IPS-18a (cell line): ENCODE measurements around the gene SIRT7.

ENCODE experiments used
- H3K27ac ChIP-seq: one replicate; pipeline ENCODE4 v1.5.1; 2013; ENCODE audit warnings: low read length
- H3K27me3 ChIP-seq: one replicate; pipeline ENCODE4 v1.6.1; 2013; ENCODE audit warnings: mild to moderate bottlenecking, low read length; ENCODE audit not compliant: control insufficient read depth, insufficient read depth
- H3K36me3 ChIP-seq: one replicate; pipeline ENCODE4 v1.6.1; 2013; ENCODE audit warnings: low read depth, low read length; ENCODE audit not compliant: control insufficient read depth
- H3K4me1 ChIP-seq: one replicate; pipeline ENCODE4 v1.6.1; 2013; ENCODE audit warnings: low read depth, low read length; ENCODE audit not compliant: control insufficient read depth
- H3K4me3 ChIP-seq: one replicate; pipeline ENCODE4 v1.5.1; 2013; ENCODE audit warnings: low read length
- H3K9ac ChIP-seq: one replicate; pipeline ENCODE4 v1.6.1; 2013; ENCODE audit warnings: mild to moderate bottlenecking, low read length, moderate library complexity
- H3K9me3 ChIP-seq: one replicate; pipeline ENCODE4 v1.6.1; 2013; ENCODE audit warnings: low read depth, low read length; ENCODE audit not compliant: control insufficient read depth

The SIRT7 gene

DNA sequence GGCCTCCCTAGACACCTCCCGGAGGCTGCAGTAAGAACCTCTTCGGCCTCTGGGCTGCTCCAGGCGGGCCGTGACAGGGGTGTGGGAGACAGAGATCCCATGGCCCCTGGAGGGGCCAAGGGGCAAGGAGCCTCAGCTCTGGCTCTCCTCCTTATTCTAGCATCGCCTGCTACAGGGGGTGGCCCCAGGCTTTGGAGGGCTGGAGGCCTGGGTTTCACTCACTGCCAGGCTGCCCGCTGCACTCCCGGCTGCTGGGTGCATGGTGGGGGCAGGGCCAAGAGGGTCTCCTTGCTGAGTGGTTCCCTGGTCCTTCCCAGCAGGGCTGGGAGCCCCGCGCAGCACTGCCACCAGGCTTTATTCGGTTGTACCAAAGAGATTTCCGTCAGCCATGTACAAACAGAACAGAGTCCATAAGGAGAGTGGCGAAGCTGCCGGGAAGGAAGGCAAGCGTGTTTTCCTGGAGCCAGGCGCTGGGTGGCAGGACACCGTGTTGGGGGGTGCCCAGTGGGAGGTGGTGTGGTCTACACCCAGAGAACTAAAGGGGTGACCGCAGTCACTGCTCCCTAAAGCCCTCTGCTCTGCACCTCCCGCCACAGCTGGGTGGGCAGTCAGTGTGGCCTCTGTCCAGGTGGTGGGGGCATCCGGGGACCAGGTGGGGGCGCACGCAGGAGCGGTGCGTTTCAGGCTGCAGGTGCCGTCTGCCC, 13.9 kb downstream of the SIRT7 start:
- H3K36me3 ChIP-seq = peaks cover 3% of the 10 kb centered on the region
- no peak overlapping the region for H3K27ac ChIP-seq
- no peaks in the 10 kb centered on the region for H3K9me3 ChIP-seq

DNA sequence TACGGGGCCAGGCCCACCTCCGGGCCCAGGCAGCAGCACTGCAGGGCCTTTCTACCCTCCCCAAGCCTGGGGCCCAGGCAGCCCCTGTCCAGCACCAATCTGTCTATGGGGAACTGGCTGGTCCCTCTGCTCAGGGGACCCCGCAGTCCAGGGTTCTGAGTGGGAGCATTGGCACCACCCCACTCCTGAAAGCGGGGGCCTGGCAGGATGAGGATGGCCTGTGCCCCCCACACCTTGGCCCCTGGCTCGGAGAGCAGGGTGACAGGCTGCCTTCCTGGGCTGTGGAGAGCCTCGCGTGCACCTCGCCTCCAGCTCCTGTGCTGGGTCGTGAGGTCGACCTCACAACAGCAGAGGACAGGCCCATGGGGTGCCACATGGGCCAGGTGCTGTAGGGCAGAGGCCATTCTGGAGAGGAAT, 14.6 kb downstream of the SIRT7 start:
- Histone ChIP-seq H3K9ac (no peak overlapping the region), H3K4me3 (no peak overlapping the region), H3K36me3 (peaks cover 9% of the 10 kb centered on the region), H3K4me1 (no peaks in the 10 kb centered on the region), H3K27me3 (peaks cover 25% of the 10 kb centered on the region), H3K9me3 (no peaks in the 10 kb centered on the region), H3K27ac (no peak overlapping the region)

More for the DNA sequence above, 13.9 kb downstream of the SIRT7 start:
- peaks cover 25% of the 10 kb centered on the region for H3K27me3 ChIP-seq
- no peak overlapping the region for H3K4me3 ChIP-seq
- H3K4me1 ChIP-seq = no peaks in the 10 kb centered on the region
- no peak overlapping the region for H3K9ac ChIP-seq

DNA sequence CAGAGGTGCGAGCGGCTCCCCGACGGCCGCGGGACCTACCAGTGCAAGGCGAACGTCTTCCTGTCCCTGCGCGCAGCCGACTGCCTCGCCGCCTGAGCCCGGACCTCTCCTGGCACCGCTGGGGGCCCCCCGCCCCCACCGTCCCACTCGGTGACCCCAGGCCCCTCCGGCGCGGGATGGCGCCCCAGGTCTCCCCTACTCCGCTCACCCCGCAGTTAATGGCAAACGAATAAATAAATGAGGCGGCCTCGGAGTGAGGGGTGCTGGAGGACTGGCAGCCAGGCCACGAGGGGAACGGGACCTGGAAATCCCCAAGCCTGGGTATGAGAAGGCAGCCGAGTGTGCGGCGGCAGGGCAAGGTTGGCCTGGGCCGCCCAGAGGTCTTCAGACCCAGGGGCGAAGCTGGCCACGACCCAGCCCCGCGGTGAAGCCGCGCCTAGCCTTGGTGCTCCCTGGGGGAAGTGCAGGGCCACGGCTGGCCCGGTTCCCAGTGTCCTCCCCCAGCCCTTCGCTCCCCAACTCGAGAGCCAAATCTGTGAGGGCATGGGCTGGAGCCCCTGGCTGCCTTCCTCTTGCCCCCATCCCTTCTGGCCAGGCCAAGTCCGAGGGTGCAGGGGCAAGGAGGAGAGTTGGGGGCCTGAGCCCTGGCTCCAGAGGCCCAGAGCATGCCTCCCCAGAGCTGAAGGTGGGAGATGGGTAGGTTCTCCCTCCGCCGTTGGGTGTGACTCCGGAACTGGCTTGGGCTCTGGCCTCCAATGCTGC, 15.1 kb downstream of the SIRT7 start:
- H3K4me1 ChIP-seq = no peaks in the 10 kb centered on the region
- peaks cover 25% of the 10 kb centered on the region for H3K27me3 ChIP-seq
- H3K27ac ChIP-seq = no peak overlapping the region
- peak overlapping the region; percentile 30 for H3K4me3 ChIP-seq
- no peaks in the 10 kb centered on the region for H3K9me3 ChIP-seq
- no peak overlapping the region for H3K9ac ChIP-seq
- peaks cover 15% of the 10 kb centered on the region for H3K36me3 ChIP-seq

DNA sequence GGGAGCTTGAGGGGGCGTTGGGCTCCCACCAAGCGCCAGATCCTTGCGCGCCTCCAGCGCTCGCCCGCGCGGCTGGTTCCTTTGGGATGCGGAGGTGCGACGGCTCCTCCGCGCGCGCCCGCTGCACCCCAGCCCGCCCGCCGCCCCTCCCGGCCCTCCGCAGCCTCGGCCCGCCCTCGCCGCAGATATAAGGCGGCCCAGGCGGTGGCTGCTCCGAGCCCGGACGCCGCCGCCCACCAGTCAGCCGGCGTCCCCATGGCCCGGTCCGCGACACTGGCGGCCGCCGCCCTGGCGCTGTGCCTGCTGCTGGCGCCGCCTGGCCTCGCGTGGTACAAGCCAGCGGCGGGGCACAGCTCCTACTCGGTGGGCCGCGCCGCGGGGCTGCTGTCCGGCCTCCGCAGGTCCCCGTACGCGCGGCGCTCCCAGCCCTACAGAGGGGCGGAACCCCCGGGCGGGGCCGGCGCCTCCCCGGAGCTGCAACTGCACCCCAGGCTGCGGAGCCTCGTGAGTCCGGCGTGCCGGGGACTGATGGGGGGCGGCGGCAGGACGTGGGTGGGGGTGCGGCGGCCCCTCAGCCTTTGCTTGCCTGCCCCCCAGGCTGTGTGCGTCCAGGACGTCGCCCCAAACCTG, 15.8 kb downstream of the SIRT7 start, which contains the start of gene NPB:
Gene NPB, plus strand, starts transcription at position 216 of the 630 bp plus-strand sequence. Its CDS starts 40 bp downstream, at position 256.
- H3K36me3 ChIP-seq = peaks cover 20% of the 10 kb centered on the region
- no peaks in the 10 kb centered on the region for H3K9me3 ChIP-seq
- H3K9ac ChIP-seq = no peak within 1 kb of the TSS
- no peak within 1 kb of the TSS for H3K27ac ChIP-seq
- H3K4me3 ChIP-seq = peak within 1 kb of the TSS; percentile 30
- H3K4me1 ChIP-seq = no peaks in the 10 kb centered on the region
- H3K27me3 ChIP-seq = peaks cover 25% of the 10 kb centered on the region

DNA sequence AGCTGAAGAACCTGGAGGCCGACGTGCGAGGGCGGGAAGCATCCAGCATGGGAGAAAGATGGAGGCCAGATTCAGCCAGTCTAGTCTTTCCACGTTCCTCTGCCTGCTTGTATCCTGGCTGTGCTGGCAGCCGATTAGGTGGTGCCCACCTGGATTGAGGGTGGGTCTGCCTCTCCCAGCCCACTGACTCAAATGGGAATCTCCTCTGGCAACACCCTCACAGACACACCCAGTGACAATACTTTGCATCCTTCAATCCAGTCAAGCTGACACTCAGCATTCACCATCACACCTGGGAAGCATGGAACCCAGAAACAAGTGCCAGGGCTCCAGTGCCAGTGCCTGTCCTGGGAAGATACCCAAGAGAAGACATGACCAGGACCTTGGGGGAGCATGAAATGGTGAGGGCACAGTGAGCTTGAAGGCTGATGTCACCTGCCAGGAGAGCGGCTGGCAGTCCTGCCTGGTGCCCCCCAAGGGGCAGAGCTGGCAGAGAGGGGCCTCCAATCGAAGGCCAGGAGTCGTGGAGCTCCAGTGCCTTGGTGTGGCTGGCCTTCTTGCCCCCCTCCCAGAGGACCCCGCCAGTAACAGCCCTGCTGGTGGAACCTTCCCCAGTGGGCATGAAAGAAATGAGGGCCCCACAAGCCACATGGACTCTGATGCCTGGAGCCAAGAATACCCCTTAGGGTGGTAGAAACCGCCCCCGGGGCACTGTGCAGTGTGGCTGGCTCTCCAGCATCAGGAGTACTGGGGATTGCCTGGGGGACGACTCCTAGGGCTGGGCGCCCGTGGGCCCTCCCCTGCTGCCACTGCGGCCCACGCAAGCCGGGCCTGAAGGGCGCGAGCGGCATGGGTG, 16.6 kb downstream of the SIRT7 start:
- Histone ChIP-seq H3K27ac (no peak overlapping the region), H3K4me1 (no peaks in the 10 kb centered on the region), H3K27me3 (peaks cover 25% of the 10 kb centered on the region), H3K9ac (no peak overlapping the region), H3K9me3 (no peaks in the 10 kb centered on the region), H3K36me3 (peaks cover 23% of the 10 kb centered on the region), H3K4me3 (peak overlapping the region; percentile 1)

DNA sequence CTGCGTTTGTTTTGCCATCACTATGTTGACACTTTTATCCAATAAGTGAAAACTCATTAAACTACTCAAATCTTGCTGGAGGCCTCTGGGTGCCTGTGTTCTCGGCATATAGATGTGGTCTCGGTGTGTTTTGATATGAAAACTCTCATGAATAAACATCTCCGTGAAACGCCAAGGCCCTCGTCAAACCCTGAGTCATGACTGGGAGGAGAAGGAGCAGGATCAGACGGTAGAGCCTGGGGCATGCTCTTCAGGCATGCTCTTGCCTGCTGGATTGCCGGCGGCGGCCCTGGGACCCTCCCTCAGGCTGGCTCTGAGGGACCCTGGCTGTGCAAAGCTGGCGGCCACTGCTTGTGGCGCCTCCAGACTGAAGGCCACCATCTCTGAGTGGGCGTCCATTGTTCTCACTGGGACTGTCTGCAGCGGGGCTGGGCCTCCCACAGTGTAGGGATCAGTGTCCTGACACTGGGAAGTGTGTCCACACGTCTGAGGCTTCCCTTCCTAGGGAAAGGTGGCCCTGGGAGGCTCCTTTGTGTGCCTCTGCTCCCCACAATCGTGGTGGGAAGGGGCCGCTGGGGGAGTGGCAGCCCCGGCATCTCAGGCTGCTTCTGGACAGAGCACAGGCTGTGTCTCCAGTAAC, 17.7 kb downstream of the SIRT7 start:
- peaks cover 24% of the 10 kb centered on the region for H3K36me3 ChIP-seq
- H3K9ac ChIP-seq = no peak overlapping the region
- no peaks in the 10 kb centered on the region for H3K9me3 ChIP-seq
- H3K4me1 ChIP-seq = no peaks in the 10 kb centered on the region
- H3K27me3 ChIP-seq = peaks cover 25% of the 10 kb centered on the region
- no peak overlapping the region for H3K4me3 ChIP-seq
- no peak overlapping the region for H3K27ac ChIP-seq

DNA sequence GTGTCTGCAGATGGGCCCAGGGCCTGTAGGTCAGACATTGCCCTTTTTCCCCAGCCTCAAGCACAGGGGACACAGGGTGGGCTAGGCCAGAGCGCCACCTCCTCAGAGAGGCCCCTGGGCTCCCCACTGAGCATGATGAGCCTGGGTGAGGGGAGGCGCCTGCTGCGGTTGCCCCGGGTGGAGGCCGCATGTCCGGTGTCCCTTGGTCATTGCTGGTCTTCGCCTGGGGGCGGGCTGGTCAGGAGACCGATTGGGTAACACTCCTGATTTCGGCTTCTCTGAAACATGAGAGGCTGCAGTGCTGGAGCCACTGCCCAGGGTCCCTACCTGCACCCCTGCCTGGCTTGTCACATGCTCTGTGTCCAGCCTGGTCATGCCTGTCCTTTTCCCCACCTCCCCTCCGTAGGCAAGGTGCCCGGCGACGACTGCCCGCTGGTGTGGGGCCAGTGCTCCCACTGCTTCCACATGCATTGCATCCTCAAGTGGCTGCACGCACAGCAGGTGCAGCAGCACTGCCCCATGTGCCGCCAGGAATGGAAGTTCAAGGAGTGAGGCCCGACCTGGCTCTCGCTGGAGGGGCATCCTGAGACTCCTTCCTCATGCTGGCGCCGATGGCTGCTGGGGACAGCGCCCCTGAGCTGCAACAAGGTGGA, 18.3 kb downstream of the SIRT7 start:
- Histone ChIP-seq H3K9ac (no peak overlapping the region), H3K27ac (no peak overlapping the region), H3K27me3 (peaks cover 25% of the 10 kb centered on the region), H3K4me3 (no peak overlapping the region), H3K4me1 (no peaks in the 10 kb centered on the region), H3K9me3 (no peaks in the 10 kb centered on the region), H3K36me3 (peaks cover 27% of the 10 kb centered on the region)

DNA sequence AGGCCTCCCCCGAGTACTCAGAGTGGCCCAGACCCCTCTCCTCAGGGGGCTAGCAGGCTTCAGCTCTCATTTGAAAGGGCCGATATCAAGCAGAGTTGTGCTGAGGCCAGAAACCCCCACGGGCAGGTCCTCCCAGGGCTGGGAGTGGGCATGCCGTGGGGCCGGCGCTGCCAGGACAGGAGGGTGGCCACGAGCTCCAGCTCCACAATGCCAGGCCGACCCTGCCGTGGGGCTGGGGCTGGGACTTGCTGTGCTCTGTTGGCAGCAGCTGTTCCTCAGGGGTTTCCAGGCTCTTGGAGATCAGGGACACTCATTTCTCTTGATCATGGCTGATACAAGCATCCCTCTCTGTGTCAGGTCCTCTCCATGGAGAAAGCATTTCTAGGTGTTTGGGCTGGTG, 19.1 kb downstream of the SIRT7 start:
- Histone ChIP-seq H3K9me3 (no peaks in the 10 kb centered on the region), H3K9ac (no peak overlapping the region), H3K27me3 (peaks cover 25% of the 10 kb centered on the region), H3K36me3 (peaks cover 27% of the 10 kb centered on the region), H3K27ac (no peak overlapping the region), H3K4me3 (no peak overlapping the region), H3K4me1 (no peaks in the 10 kb centered on the region)

DNA sequence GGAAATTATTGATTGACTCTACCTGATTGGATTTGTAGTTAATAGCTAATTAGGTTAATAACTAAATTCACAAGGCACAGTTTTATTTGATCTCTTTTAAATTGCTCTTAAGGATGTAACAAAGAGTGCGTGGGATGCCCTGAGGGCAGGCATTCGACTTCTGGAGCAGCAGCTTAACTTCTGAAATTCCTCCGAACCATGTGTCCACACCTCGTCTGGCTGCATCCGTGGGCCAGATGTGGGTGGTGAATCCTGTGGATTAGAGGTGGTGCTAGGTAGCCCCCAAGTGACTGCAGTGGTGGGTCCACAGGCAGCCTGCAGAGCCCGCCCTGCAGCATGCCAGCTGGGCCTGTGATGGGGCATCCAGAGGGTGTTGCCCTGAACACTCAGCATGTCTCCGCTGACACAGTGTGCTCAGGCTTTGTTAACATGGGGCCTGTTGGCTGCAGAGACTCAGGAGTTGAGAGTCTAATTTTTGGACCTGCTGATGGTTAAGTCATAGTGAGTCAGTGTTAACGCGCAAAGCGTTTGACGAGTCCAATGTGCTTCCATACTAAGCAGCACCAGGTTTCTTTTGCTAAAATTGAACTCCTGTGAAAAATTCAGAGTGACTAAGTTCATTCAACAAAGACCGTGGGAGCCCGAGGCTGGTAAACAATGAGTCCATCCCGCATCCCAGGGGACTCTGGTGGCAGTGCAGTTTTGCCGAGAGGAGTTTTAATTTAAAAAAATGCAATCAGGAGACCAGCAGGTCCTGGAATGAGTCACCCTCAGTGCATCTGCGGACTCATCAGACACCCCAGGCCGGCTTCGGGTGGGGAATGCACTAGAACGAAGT, 19.7 kb downstream of the SIRT7 start:
- peaks cover 27% of the 10 kb centered on the region for H3K36me3 ChIP-seq
- H3K27ac ChIP-seq = no peak overlapping the region

DNA sequence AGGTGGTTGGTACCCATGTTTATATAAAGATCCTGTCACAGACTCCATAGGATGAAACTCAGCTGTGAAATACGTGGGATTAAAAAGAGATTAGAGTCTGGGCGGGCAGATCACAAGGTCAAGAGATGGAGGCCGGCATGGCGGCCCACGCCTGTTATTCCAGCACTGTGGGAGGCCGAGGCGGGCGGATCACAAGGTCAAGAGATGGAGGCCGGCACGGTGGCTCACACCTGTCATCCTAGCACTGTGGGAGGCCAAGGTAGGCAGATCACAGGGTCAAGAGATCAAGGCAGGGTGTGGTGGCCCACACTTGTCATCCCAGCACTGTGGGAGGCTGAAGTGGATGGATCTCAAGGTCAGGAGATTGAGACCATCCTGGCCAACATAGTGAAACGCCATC, 22.6 kb downstream of the SIRT7 start:
- Histone ChIP-seq H3K4me1 (peaks cover under 1% of the 10 kb centered on the region), H3K9ac (no peak overlapping the region), H3K4me3 (no peak overlapping the region), H3K27me3 (no peaks in the 10 kb centered on the region), H3K27ac (no peak overlapping the region), H3K9me3 (no peaks in the 10 kb centered on the region), H3K36me3 (peaks cover 27% of the 10 kb centered on the region)

More for the DNA sequence above, 19.7 kb downstream of the SIRT7 start:
- Histone ChIP-seq H3K9me3 (no peaks in the 10 kb centered on the region), H3K4me1 (no peaks in the 10 kb centered on the region), H3K27me3 (peaks cover 25% of the 10 kb centered on the region), H3K9ac (no peak overlapping the region), H3K4me3 (no peak overlapping the region)
